ENCODE results near the gene PLEKHM3.

PLEKHM3 gene

DNA sequence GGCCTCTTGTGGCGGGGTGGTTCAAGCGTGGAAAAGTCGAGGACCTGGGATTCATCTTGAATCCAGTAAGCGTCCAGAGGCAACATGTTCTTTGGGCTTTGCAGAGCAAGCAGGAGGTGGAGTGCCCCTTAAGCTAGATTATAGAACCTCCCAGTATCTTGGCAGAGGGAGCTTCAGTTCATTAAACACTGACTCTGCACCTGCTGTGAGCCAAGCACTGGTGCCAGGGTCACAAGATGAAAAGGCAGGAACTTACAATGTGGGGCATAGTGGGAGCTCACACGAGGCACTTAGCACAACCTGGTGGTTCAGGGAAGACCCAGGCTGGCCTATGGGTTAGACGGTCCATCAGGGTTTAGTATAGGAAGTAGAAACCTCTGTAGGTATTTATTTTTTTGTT, 248.2 kb downstream of the PLEKHM3 start:
- H3K36me3 ChIP-seq: no peaks in the 10 kb centered on the region
- H3K4me3 ChIP-seq (ENCODE audit: low read depth, low read length): no peak overlapping the region
- TF ChIP-seq, protein P1, sequence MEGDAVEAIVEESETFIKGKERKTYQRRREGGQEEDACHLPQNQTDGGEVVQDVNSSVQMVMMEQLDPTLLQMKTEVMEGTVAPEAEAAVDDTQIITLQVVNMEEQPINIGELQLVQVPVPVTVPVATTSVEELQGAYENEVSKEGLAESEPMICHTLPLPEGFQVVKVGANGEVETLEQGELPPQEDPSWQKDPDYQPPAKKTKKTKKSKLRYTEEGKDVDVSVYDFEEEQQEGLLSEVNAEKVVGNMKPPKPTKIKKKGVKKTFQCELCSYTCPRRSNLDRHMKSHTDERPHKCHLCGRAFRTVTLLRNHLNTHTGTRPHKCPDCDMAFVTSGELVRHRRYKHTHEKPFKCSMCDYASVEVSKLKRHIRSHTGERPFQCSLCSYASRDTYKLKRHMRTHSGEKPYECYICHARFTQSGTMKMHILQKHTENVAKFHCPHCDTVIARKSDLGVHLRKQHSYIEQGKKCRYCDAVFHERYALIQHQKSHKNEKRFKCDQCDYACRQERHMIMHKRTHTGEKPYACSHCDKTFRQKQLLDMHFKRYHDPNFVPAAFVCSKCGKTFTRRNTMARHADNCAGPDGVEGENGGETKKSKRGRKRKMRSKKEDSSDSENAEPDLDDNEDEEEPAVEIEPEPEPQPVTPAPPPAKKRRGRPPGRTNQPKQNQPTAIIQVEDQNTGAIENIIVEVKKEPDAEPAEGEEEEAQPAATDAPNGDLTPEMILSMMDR (IDR thresholded peaks at IDR 0.05; ENCODE audit: low read depth, low read length): no peak
- no peaks in the 10 kb centered on the region for H3K9me3 ChIP-seq (ENCODE audit: severe bottlenecking)
- no peaks in the 10 kb centered on the region for H3K27me3 ChIP-seq (ENCODE audit: insufficient read depth, low read depth, severe bottlenecking)
- no peak overlapping the region for H3K27ac ChIP-seq
- no peak for DNase-seq

DNA sequence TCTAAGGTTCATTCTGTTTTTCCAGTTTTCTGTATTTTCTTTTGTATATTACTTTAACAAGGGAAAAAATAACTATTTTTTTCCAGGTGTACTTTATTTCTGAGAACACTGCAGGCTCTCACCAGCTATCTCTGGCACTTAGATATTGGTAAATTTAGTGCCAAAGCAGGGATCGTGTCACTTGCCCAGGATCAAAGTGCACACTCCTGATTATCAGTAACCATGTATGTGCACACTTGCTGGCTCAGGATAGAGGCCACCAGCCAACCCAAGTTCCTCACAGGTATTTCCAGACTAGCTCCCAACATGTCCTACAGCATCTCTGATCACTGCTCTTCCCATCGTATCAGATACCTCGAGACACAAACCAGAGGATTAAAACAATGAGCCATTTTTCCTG, 249.9 kb downstream of the PLEKHM3 start:
- no peak overlapping the region for H3K27ac ChIP-seq
- H3K27me3 ChIP-seq (ENCODE audit: insufficient read depth, low read depth, severe bottlenecking): no peaks in the 10 kb centered on the region
- DNase-seq: no peak
- peaks cover 2% of the 10 kb centered on the region for H3K9me3 ChIP-seq (ENCODE audit: severe bottlenecking)
- no peak overlapping the region for H3K4me3 ChIP-seq (ENCODE audit: low read depth, low read length)
- no peaks in the 10 kb centered on the region for H3K36me3 ChIP-seq
- TF ChIP-seq, protein P1 (IDR thresholded peaks at IDR 0.05; ENCODE audit: low read depth, low read length): no peak

DNA sequence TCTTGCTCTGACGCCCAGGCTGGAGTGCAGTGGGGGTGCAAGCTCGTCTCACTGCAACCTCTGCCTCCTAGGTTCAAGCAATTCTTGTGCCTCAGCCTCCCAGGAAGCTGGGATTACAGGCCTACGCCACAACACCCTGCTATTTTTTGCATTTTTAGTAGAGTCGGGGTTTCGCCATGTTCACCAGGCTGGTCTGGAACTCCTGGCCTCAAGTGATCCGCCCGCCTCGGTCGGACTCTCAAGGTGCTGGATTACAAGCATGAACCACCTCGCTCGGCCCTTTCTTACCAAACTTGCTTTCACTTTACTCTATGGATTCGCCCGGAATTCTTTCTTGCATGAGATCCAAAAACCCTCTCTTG, 252.5 kb downstream of the PLEKHM3 start:
- Histone ChIP-seq H3K36me3 (no peaks in the 10 kb centered on the region), H3K27ac (no peak overlapping the region), H3K27me3 (ENCODE audit: insufficient read depth, low read depth, severe bottlenecking) (no peaks in the 10 kb centered on the region), H3K4me3 (ENCODE audit: low read depth, low read length) (no peak overlapping the region), H3K9me3 (ENCODE audit: severe bottlenecking) (peaks cover 2% of the 10 kb centered on the region)
- TF ChIP-seq, protein P1 (IDR thresholded peaks at IDR 0.05; ENCODE audit: low read depth, low read length): no peak
- no peak for DNase-seq

DNA sequence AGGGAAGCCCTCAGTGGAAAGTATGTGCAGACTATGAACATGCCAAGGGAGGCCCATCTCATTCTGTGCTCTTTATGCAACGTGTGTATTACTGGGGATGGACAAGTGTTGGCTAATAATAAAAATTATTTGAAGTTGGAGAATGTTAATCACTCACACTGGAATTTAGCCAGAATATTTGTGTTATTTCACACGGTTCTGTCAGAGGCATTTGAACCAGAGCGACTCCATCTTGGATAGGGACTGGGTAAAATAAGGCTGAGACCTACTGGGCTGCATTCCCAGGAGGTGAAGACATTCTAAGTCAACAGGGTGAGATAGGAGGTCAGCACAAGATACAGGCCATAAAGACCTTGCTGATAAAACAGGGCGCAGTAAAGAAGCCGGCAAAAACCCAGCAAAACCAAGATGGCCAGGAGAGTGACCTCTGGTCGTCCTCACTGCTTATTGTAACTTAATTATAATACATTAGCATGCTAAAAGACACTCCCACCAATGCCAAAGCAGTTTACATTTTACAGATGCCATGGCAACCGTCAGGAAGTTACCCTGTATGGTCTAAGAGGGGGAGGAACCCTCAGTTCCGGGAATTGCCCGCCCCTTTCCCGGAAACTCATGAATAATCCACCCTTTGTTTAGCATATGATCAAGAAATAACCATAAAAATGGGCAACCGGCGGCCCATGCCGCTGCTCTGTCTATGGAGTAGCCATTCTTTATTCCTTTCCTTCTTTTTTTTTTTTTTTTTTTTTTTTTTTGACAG, 253.1 kb downstream of the PLEKHM3 start:
- H3K27me3 ChIP-seq (ENCODE audit: insufficient read depth, low read depth, severe bottlenecking): no peaks in the 10 kb centered on the region
- TF ChIP-seq, protein P1 (IDR thresholded peaks at IDR 0.05; ENCODE audit: low read depth, low read length): no peak
- H3K36me3 ChIP-seq: peaks cover 5% of the 10 kb centered on the region
- no peak overlapping the region for H3K4me3 ChIP-seq (ENCODE audit: low read depth, low read length)
- H3K9me3 ChIP-seq (ENCODE audit: severe bottlenecking): peaks cover 2% of the 10 kb centered on the region
- DNase-seq: no peak
- H3K27ac ChIP-seq: no peak overlapping the region

DNA sequence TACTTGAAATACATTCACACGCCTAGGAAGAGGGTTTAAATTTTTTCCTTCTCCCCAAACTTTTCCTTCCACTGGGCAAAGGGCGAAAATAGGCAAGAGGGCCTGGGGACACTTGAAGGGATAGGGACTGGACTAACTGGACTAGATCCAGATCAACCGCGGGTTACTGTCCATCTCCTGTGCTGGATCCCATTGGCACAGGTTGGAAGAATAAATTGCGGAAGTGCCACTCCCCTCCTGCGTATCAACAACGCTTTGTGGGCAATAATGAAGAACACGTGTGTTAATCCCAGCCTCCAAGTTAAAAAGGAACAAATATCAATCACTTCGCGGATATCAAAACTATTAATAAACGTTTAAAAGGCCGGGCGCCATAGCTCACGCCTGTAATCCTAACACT, 253.9 kb downstream of the PLEKHM3 start:
- H3K27ac ChIP-seq: no peak overlapping the region
- TF ChIP-seq, protein P1 (IDR thresholded peaks at IDR 0.05; ENCODE audit: low read depth, low read length): no peak
- no peak for DNase-seq
- peaks cover 12% of the 10 kb centered on the region for H3K36me3 ChIP-seq
- no peak overlapping the region for H3K4me3 ChIP-seq (ENCODE audit: low read depth, low read length)
- H3K27me3 ChIP-seq (ENCODE audit: insufficient read depth, low read depth, severe bottlenecking): no peaks in the 10 kb centered on the region
- peaks cover 2% of the 10 kb centered on the region for H3K9me3 ChIP-seq (ENCODE audit: severe bottlenecking)
